K562 (cell line): Measurements from ENCODE around the gene USP32.

Source experiments
- CTCF ChIP-seq, 3 experiments: IDR thresholded peaks in 2 of 3; conservative IDR thresholded peaks in 1 of 3; 2 replicates each; pipeline ENCODE4 v1.5.1; 2011 to 2012; ENCODE audit warnings: low read length in 3 of 3, mild to moderate bottlenecking in 3 of 3, control low read depth in 2 of 3, improper control_type of control experiment in 1 of 3, inconsistent platforms in 1 of 3, low read depth in 1 of 3, mixed read lengths in 1 of 3, moderate library complexity in 1 of 3; ENCODE audit not compliant: insufficient read depth in 2 of 3
- GTF3C2 ChIP-seq: IDR thresholded peaks from 3 replicates; pipeline ENCODE4 v1.6.1; 2011; ENCODE audit warnings: borderline replicate concordance, mild to moderate bottlenecking, moderate library complexity; ENCODE audit not compliant: insufficient read length; ENCODE audit errors: extremely low read depth
- NEUROD1 ChIP-seq: fragments of 150-350 bp; IDR thresholded peaks from 2 replicates; pipeline ENCODE4 v1.6.1; 2014; ENCODE audit warnings: borderline replicate concordance, low read length, low read depth; ENCODE audit not compliant: partially characterized antibody
- ZNF133 ChIP-seq: fragments of 250-450 bp; sonication (Bioruptor Pico); IDR thresholded peaks from 2 replicates; pipeline ENCODE4 v1.4.0; 2020; ENCODE audit warnings: mild to moderate bottlenecking

GRCh38 chr17:60426596-60426995, 34.7 kb upstream of the USP32 start:
- TF ChIP-seq GTF3C2 (no peak), CTCF (IDR thresholded peaks at IDR 0.05 in 2 of 3, conservative IDR thresholded peaks at IDR 0.05 in 1 of 3; ENCODE audit: insufficient read depth in 2 of 3, low read depth in 1 of 3, low read length in 3 of 3) (no peak), NEUROD1 (no peak), ZNF133 (CRISPR knock-in tag) (no peak)
